GF-D8 (cell line): ENCODE data around the gene PPP4R1.

Experiments used
- DNase-seq: peaks from one replicate; lab custom pipeline; 2025; lab: John Stamatoyannopoulos, UW

The PPP4R1 gene

DNA sequence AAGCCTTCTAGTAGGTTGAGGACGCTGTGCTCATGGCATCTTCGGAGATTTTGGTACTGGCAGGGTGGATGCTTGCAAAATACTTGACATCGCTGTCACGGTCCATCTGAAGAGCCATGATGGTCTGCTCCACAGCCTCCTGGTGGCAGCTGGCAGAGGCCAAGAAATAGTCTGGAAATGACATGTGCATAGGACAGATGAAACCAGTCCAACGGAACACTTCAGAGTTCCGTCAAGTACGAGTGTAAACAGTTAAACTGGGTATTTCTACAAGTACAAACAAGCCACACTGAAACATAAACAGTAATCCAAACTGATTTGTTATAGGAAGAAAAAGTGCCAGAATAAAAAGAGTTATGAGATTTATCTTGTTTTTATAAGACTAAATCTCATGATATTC is 66.6 kb downstream of the PPP4R1 start:
- DNase-seq, result no peak

DNA sequence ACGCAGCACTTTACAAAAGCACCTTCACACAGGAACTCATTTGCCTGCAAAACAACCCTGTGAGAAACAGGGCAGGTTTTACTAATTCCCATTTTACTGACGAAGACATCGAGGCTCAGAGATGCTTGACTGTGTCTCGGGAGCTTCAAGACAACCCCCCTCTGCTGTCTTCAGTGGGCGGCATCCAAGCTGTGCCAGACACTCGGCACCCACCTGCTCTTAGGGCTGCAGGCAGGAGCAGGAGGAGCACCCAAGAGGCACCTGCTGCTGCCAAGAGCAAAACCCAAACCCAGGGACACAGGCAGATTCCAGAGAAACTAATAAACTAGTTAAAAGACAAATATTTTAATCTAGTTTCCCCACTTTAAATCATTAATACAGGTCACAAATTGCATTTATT is 67.9 kb downstream of the PPP4R1 start:
- no peak for DNase-seq

DNA sequence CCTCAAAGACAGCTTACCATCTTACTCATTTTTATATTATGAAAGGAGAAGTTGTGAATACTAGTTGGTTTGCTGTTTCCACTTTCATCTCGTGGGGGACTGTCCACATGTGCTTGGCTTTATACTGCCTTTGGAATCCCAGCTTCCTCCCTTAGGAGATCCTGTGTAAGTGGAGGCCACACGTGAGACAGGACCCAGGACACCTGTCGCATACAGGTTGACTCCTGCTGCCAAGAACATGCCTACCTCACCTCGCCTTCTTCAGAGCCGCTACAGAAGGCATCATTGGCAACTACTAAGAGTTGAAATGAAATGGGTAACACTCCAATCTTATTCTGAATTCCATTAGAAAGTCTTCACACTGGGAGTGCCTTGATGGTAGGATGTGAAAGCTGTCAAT is 69.3 kb downstream of the PPP4R1 start:
- DNase-seq, result no peak

DNA sequence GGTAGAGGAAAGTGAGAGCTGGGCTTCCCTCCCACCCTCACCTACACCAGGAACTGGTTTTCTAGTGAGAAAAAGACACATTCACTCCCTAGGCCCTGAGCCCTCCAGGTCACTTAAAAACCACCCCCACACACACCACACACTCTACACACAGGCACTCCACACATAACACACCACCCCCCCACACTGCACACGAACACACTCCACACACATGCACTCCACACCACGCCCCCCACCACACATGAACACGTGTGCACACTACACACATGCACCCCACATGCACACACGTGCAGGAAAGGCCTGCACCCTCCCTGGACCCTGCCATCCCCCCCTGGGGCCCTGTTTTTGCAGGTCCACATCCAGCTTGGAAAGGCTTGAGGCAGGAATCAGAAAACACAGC is 71.4 kb downstream of the PPP4R1 start:
- DNase-seq, result no peak

DNA sequence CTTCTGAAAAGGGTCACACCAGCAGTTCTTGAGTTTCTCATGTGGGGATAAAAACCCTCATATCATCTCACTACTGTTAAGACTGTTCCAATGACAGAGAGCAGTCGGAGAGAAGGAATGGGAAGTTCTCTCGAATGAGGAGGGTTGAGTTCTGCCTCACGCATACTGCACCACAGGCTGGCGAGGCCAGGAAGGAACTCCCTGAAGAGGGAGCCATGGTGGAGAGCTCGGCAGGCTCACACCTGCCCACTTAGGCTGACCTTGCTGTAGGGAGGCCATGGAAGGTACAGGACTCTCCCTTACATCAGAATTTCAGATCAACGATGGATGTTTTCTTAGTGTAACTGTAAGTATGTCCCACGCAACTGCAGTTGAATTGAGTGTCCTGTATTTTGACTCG is 74.4 kb downstream of the PPP4R1 start:
- DNase-seq, result no peak

DNA sequence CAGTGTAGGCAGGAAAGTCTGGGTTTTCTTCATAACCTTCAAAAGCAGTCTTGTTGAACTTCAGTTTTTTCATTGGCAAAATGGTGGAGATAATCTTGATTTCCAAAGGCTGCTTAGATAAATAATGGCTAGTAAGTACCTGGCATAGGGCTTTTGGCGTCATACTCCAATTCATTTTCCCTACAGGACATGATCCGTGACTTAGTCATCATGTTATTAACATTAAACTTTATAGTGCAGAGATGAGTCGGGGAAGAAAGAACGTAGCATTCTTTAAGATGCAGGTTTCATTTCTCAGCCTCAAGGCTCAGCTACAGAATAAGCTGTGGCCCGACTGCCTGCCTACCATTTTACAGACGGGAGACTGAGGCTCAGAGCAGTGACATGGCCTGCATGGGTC is 75.1 kb downstream of the PPP4R1 start:
- DNase-seq, result no peak

DNA sequence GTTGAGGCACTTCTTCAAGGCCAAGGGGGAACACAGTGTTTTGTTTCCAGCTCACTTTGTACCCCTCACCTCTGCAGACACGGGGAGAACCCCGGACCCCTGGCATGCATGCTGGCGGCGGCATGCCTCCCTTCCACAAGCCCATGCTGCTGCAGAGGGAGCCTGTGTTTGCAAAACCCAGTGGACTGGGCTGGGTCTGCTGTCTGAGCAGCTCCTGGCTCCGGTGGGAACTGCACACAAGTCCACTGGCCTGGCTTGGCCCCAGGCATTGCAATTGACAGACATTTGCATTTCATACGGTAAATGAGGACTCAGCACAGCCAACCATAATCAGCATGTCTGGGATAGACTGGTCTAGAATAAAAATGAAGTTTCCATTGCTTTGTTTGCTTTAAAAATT is 76.7 kb downstream of the PPP4R1 start:
- no peak for DNase-seq

DNA sequence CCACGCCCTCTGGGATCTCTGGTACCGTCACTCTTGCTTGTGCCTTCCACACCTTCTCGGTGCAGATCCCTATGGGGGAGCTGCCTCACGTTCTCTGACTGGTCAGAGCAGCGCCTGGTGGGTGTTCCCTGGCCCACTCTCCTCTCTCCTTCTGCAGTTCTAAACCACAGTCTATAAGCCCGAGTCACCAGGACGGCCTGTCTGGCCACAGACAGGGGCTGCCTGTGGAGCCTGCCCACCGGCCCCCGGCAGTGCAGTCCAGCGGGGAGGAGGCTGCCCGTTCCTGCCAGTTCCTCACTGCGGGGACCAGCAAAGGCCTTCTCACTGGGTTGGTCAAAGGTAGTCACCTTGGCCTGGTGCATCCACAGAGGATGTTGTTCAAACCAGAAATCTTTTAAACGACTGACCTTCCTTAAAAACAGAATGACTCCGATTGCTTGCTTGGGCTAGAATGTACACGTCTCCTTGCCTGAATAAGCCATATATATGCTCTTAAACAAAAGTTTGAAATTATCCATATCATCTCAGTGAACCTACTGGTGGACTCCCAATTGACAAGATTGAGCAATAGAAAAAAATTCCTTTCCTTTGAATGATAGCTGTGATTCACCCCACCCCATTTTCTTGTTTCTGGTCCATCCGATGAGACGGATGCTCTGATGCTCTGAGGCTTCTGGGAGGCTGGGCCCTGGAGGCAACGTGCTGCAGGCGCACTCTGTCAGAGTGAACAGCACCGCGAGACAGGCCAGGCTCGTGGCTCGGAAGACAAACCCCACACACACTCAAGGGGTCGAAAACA is 77.8 kb downstream of the PPP4R1 start:
- no peak for DNase-seq

DNA sequence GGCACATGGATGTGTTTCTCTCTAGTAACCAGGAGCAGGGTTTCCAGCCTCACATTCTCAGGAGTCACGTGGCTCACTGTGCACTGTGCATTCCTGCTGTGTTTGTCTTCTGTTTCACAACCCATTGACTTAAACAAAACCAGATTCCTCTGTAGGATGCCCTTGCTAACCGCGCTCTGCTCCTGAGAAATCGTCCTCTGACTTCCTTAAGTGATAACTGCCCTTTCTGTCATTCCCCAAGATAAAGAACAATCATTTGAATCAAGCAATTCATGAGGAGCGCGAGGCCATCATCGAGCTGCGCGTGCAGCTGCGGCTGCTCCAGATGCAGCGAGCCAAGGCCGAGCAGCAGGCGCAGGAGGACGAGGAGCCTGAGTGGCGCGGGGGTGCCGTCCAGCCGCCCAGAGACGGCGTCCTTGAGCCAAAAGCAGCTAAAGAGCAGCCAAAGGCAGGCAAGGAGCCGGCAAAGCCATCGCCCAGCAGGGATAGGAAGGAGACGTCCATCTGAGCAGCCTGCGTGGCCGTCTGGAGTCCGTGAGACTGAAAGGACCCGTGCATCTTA is 78.8 kb downstream of the PPP4R1 start:
- DNase-seq, result no peak

DNA sequence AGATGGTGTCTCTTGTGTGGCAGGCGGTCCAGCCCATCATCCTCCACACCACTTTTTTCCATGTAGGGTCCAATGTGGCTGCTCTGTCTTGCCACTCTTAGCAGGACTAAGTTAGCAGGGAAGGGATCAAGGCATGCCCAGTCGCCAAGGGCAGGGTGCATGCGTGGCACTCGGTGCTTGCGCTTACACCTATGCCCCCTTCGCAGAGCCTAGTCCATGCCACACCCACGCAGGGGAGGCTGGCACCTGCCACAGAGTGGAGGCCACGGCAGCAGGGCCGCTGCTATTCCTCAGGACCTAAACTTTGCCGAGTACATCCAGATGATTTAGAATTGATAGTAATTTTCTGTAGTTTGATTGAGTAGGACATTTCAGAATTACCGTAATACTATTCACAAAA is 79.5 kb downstream of the PPP4R1 start:
- DNase-seq, result no peak

DNA sequence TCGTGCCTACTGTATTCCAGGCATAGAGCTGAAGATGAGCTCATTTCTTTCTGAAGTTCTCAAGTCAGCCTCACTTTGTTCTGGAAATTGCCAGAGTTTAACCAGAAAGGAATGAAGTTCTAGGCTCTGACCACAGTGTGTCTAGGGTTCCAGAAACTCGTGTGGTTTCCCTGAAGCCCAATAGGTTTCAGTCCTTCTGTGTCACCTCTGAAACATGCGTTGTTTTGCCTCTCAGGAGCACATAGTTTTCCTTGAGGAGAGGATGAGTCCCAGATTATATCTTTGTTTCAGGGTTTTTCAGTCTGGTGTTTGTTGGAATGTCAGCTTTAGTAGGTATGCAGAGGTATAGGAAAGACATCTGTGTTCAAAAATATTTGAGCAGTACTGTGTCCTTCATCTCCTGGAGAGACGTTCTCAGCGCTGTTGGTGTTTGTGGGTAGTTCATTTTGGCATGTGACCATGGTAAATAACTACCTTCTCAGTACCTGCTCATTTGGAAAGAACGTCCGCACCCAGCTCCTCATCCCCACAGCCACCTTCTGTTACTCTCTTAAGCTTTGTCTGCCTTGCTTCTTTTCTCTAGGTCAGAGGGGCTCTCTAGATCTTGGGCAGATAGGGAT is 82.5 kb downstream of the PPP4R1 start:
- no peak for DNase-seq

DNA sequence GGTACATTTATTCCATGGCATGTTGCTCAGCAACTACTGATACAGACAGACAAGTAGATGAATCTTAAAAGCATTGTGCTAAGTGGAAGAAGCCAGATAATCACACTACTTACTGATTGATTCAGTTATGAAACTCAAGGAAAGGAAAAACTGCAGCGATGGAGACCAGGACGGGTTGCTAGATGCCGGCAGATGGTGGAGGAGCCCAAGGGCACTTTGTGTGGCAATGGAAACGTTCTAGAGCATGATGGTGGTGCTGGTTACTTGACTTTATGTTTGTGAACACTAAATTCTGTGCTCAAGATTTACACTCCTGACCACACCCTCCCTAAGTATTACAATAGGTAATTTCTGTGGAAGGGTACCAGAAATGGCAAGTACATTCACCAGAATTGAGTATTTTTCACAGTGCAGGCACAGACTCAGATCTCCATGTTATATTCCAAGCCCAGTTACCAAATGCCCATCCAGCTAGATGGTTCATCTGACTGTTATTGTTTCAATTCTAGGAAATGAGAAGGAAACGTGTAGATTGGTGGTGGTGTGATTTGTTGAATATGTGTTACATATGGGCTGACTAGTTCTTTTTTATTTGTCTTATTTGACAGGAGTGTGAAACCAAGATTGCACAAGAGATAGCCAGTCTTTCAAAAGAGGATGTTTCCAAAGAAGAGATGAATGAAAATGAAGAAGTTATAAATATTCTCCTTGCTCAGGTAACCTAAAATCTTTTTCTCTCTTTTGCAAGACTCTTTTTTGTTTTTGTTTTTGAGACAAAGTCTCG is 83.9 kb downstream of the PPP4R1 start:
- peak; percentile 89 for DNase-seq

DNA sequence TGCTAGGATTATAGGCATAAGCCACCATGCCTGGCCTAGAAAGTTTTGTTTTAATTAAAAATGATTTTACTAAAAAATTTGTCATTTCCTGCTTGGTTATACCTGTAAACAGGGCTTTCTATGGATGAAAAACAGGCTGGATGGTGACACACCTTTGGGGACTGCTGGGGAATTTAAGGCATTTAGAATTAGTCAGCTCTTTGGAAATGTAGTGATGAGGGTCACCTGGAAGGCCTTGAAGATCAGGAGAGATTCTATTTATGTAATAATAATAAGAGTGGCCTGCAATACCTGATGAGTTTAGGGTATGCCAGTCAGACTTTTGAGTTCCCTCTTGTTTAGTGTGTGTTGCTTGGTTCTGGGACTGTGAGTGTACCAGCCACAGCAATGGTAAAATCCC is 87.9 kb downstream of the PPP4R1 start:
- DNase-seq, result no peak

DNA sequence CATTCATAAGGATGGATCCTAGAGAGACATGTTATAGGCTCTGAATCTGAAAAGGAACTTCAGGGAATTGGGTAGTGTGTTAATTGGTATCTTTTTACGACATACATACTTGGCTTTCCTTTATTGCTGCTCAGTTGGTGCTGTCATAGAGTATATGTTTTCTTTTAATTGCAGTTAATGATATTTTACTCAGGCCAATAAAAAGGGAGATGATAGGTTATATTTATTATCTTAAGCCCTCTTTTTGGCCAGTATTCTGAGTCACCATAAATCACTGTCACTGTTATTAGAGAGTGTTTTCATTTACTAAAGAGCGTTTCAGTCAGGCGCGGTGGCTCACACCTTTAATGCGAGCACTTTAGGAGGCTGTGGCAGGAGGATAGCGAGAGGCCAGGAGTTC is 91.4 kb downstream of the PPP4R1 start:
- DNase-seq, result no peak

DNA sequence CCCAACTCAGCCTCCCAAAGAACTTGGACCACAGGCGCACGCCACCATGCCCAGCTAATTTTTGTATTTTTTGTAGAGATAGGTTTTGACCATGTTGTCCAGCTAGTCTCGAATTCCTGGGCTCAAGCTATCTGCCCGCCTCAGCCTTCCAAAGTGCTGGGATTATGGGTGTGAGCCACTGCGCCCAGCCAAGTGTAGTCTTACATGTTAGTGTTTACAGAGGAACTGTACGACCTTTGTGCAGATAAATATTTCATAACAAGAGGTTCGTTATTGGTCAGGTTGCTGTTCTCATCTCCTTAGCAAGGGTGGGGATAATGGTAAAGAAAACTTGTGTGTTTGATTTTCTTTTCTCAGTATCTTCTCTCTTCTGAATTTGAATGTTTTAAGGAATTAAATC is 92.6 kb downstream of the PPP4R1 start:
- no peak for DNase-seq

DNA sequence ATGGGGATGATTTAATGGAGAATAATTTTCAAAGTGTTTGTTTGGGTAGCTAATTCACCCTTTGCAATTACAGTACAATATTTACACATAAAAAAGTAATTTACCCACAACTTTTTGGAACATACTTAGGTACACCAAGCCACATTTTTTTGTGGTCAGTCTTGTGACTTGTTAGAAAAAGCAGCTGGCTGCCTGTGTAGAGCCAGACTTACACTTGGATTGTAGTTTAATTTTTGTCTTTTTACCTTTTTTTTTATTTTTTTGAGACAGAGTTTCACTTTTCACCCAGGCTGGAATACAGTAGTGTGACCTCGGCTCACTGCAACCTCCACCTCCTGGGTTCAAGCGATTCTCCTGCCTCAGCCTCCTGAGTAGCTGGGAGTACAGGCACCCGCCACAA is 93.7 kb downstream of the PPP4R1 start:
- DNase-seq, result no peak

DNA sequence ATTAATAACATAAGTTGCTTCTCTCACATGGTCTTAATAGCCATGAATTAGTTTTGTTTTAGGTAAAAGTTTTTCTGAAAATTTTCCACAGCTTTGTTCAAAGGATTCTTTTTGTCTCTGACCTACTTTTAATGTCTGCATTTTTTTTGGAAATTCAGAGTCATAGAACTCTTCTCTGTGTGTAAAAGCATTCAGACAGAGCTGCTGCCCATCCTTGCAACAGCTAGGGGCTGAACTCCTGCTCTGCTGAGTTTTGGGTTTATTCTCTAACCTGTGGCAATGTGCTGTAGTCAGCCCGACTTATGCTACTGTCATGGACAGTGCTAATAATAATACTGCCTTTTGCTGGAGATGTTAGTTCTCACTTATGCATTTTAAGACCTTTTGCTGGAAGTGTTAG is 95.0 kb downstream of the PPP4R1 start:
- no peak for DNase-seq

DNA sequence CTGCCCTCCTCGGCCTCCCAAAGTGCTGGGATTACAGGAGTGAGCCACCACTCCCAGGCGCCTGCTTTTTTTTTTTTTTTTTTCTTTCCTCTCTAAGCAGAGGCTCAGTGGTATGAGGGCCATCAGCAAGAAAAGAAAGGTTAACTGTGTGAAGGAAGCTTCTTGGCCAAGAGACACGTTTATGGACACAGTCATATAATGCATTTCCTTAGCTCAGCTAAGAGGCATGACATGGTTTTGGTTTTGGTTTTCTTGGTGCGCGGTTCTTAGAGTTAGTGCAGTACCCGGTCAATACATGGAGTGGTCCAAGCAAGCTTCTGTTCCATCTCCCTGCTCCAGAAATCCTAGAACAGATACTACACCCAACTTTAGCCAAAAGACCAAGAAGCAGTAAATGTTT is 96.5 kb downstream of the PPP4R1 start:
- DNase-seq, result no peak

DNA sequence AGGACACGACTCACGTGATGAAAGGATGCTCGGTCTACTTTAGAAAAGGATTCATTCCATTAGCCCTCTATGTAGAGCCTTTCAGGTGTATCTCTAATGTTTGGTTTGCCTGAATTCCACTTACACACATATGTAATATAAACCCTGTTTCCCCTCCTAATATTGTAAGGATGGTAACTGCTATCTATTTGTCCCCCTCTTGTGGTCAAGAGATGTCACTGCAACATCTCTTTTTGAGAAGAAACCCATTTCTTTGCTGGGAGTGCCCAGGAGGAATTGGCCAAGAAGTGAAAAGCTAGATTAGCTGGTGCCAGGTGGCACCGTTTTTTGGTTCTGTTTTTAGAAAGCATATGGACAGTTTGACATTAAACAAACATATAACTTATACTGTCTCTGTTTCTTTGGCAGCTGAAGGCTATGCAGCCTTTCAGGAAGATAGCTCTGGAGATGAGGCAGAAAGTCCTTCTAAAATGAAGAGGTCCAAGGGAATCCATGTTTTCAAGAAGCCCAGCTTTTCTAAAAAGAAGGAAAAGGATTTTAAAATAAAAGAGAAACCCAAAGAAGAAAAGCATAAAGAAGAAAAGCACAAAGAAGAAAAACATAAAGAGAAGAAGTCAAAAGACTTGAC is 97.8 kb downstream of the PPP4R1 start:
- DNase-seq, result peak; percentile 36

DNA sequence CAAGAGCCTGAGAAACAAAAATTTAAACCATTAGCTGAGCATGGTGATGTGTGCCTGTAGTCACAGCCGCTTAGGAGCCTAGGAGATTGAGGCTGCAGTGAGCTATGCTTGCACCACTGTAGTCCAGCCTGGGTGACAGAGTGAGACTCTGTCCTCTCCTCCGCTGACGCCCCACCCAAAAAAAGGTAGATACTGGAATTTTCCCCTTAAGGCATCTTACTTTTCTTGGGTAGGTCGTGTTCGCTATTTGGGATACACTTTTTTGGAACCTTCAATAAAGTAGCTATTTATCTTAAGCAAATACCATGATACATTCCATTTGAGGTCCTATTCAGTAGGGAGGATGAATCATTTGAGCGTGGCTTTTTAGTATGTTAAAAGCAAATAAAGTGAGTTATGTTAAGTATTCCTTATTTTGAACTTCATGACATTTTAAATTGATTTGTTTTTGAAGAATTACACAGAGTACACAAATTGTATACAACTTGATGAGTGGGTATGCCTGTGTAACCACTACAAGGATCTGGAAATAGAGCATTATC is 100.3 kb downstream of the PPP4R1 start:
- no peak for DNase-seq

DNA sequence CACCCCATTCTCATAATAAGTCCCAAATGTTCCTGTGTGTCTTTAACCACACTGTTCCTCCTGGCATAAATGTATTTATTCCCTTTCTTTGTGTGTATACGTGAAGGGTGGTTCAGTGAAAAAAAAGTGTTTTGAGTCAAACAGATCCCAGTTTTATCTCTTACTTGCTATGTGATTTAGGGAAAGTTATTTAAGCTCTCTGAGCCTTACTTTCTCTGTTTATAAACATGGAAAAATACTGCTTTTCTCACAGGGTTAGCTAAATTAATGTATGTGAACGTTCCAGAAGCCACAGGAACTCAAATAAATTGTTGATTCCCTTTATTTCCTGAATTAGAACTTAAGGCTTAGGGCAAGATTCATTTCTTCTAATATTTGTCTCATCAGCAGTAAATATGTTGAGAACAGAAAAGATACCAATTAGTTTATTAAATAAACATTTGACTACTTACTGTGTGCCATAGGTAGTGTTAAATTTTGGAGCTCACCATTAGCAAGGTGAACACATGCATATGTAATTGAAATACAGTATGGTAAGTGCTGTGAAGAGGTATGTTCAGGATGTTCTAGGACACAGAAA is 105.8 kb downstream of the PPP4R1 start:
- no peak for DNase-seq
